Measurements from ENCODE around the gene GLRA1.

GLRA1 gene

DNA sequence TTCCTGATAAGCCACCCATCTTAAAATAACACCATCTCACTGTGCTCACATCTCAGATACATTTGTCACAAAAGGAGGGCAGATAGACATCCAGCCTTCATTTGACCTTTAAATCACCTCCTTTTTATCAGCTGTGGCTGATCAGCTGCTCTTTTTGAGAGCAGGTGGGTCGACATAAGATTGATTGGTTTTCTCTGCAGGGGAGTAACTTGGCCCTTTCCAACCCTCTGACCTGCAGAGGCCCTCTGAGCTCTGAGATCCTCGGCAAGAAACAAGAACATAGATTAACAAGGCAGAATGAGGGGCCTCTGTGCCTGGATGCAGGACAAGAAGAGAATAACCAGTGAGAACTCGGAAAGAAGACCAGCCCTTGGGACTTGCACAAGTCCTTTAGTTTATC lies 33.5 kb upstream of the GLRA1 start:
- Histone ChIP-seq H3K56ac (ENCODE audit: low read length) (no peak overlapping the region), H4K5ac (ENCODE audit: low read length) (no peak overlapping the region), H3K27ac (ENCODE audit: low read depth, low read length) (no peak overlapping the region), H2AK5ac (ENCODE audit: low read length) (no peak overlapping the region), H3K9ac (ENCODE audit: low read length) (no peak overlapping the region), H3K4me2 (ENCODE audit: low read length) (no peak overlapping the region), H3K4me3 (ENCODE audit: low read length) (no peak overlapping the region), H2BK120ac (ENCODE audit: low read depth, low read length) (no peak overlapping the region), H4K8ac (ENCODE audit: low read depth, low read length) (no peak overlapping the region), H3K23ac (ENCODE audit: low read length) (no peak overlapping the region), H3K4ac (ENCODE audit: low read depth, low read length) (no peak overlapping the region), H2BK5ac (ENCODE audit: low read length) (no peak overlapping the region), H3K79me2 (ENCODE audit: control insufficient read depth, insufficient read depth, low read length) (no peaks in the 10 kb centered on the region), H3K27me3 (ENCODE audit: insufficient read depth, low read length, poor library complexity) (no peaks in the 10 kb centered on the region), H3K79me1 (ENCODE audit: low read length) (no peaks in the 10 kb centered on the region), H2BK15ac (replicated peaks; ENCODE audit: low read depth) (no peak overlapping the region), H3K4me1 (ENCODE audit: control insufficient read depth, low read depth, low read length) (peaks cover 7% of the 10 kb centered on the region), H3K18ac (ENCODE audit: low read length) (no peak overlapping the region), H3K36me3 (ENCODE audit: control insufficient read depth, insufficient read depth, low read length) (no peaks in the 10 kb centered on the region)
- no CpG with 5 or more reads among the region's 3 CpGs for WGBS (ENCODE audit: extremely low coverage, insufficient coverage, low lambda C conversion rate)
- DNase-seq: no peak

DNA sequence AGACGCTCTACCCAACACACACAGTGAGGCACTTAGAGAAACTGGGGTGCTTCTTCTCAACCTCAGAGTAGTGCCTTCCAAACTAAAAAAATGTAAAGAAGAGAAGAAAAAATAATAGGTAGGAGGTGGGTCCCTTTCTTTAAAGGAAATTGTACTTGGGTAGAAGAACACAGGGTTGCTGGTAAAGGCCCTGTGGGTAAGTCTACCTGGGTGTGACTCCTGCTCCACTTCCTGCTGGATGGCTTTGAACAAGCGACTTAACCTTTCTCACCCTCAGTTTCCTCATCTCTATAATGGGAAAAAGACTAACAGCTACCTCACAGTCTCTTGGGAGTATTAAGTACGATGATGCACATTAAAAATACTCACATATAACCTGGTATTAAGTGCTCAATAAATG lies 32.1 kb upstream of the GLRA1 start:
- Histone ChIP-seq H3K27ac (ENCODE audit: low read depth, low read length) (no peak overlapping the region), H3K23ac (ENCODE audit: low read length) (no peak overlapping the region), H3K79me1 (ENCODE audit: low read length) (no peaks in the 10 kb centered on the region), H3K4me2 (ENCODE audit: low read length) (no peak overlapping the region), H2BK120ac (ENCODE audit: low read depth, low read length) (no peak overlapping the region), H2BK15ac (replicated peaks; ENCODE audit: low read depth) (no peak overlapping the region), H3K79me2 (ENCODE audit: control insufficient read depth, insufficient read depth, low read length) (no peaks in the 10 kb centered on the region), H2AK5ac (ENCODE audit: low read length) (no peak overlapping the region), H3K56ac (ENCODE audit: low read length) (no peak overlapping the region), H4K5ac (ENCODE audit: low read length) (no peak overlapping the region), H2BK5ac (ENCODE audit: low read length) (no peak overlapping the region), H3K4me3 (ENCODE audit: low read length) (no peak overlapping the region), H3K4ac (ENCODE audit: low read depth, low read length) (no peak overlapping the region), H3K36me3 (ENCODE audit: control insufficient read depth, insufficient read depth, low read length) (no peaks in the 10 kb centered on the region), H3K9ac (ENCODE audit: low read length) (no peak overlapping the region), H3K27me3 (ENCODE audit: insufficient read depth, low read length, poor library complexity) (no peaks in the 10 kb centered on the region), H4K8ac (ENCODE audit: low read depth, low read length) (no peak overlapping the region), H3K4me1 (ENCODE audit: control insufficient read depth, low read depth, low read length) (peaks cover 4% of the 10 kb centered on the region), H3K18ac (ENCODE audit: low read length) (no peak overlapping the region)
- WGBS (ENCODE audit: extremely low coverage, insufficient coverage, low lambda C conversion rate): no CpG with 5 or more reads among the region's 3 CpGs
- DNase-seq: no peak

DNA sequence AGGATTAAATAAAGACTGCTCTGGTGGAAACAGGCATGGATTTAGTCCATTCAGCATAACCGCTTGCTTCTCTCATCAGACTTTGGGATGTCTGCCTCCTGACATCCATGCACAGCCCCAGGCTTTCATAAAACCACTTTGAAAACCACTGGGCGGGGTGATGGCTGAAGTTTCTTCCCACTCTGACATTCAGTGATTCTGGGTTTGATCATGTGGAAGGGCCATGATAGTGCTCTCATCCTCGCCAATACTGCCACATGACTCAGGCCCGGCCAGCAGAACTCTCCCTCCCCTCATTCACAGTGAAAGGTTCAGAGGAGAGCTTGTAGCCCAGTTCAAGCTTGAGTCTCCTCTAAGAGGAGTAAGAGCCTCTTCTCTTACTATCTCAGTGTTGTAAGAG lies 29.6 kb upstream of the GLRA1 start:
- WGBS (ENCODE audit: extremely low coverage, insufficient coverage, low lambda C conversion rate): no CpG with 5 or more reads among the region's 4 CpGs

GRCh38 chr5:151953833-151954232 lies 29.2 kb upstream of the GLRA1 start:
- no peak overlapping the region for H4K8ac ChIP-seq (ENCODE audit: low read depth, low read length)
- H3K79me1 ChIP-seq (ENCODE audit: low read length): no peaks in the 10 kb centered on the region
- H3K9ac ChIP-seq (ENCODE audit: low read length): no peak overlapping the region
- H3K4me1 ChIP-seq (ENCODE audit: control insufficient read depth, low read depth, low read length): no peaks in the 10 kb centered on the region
- no peak overlapping the region for H3K23ac ChIP-seq (ENCODE audit: low read length)
- H3K27me3 ChIP-seq (ENCODE audit: insufficient read depth, low read length, poor library complexity): no peaks in the 10 kb centered on the region
- no CpG with 5 or more reads among the region's 1 CpG for WGBS (ENCODE audit: extremely low coverage, insufficient coverage, low lambda C conversion rate)
- no peak overlapping the region for H3K4ac ChIP-seq (ENCODE audit: low read depth, low read length)
- no peaks in the 10 kb centered on the region for H3K79me2 ChIP-seq (ENCODE audit: control insufficient read depth, insufficient read depth, low read length)
- no peak for DNase-seq
- no peak overlapping the region for H2BK120ac ChIP-seq (ENCODE audit: low read depth, low read length)
- no peak overlapping the region for H2BK5ac ChIP-seq (ENCODE audit: low read length)
- no peak overlapping the region for H2AK5ac ChIP-seq (ENCODE audit: low read length)
- no peak overlapping the region for H3K4me2 ChIP-seq (ENCODE audit: low read length)
- no peak overlapping the region for H2BK15ac ChIP-seq (replicated peaks; ENCODE audit: low read depth)
- H3K27ac ChIP-seq (ENCODE audit: low read depth, low read length): no peak overlapping the region
- no peak overlapping the region for H3K4me3 ChIP-seq (ENCODE audit: low read length)
- no peak overlapping the region for H4K5ac ChIP-seq (ENCODE audit: low read length)
- H3K18ac ChIP-seq (ENCODE audit: low read length): no peak overlapping the region
- no peak overlapping the region for H3K56ac ChIP-seq (ENCODE audit: low read length)
- H3K36me3 ChIP-seq (ENCODE audit: control insufficient read depth, insufficient read depth, low read length): no peaks in the 10 kb centered on the region

More for the DNA sequence above, 29.6 kb upstream of the GLRA1 start:
- H3K23ac ChIP-seq (ENCODE audit: low read length): no peak overlapping the region
- H3K9ac ChIP-seq (ENCODE audit: low read length): no peak overlapping the region
- no peak overlapping the region for H3K4me3 ChIP-seq (ENCODE audit: low read length)
- no peaks in the 10 kb centered on the region for H3K79me1 ChIP-seq (ENCODE audit: low read length)
- no peak overlapping the region for H4K5ac ChIP-seq (ENCODE audit: low read length)
- H3K27me3 ChIP-seq (ENCODE audit: insufficient read depth, low read length, poor library complexity): no peaks in the 10 kb centered on the region
- H2BK120ac ChIP-seq (ENCODE audit: low read depth, low read length): no peak overlapping the region
- no peaks in the 10 kb centered on the region for H3K79me2 ChIP-seq (ENCODE audit: control insufficient read depth, insufficient read depth, low read length)
- no peak overlapping the region for H3K4ac ChIP-seq (ENCODE audit: low read depth, low read length)
- H4K8ac ChIP-seq (ENCODE audit: low read depth, low read length): no peak overlapping the region
- H3K4me1 ChIP-seq (ENCODE audit: control insufficient read depth, low read depth, low read length): no peaks in the 10 kb centered on the region
- DNase-seq: no peak
- no peaks in the 10 kb centered on the region for H3K36me3 ChIP-seq (ENCODE audit: control insufficient read depth, insufficient read depth, low read length)
- no peak overlapping the region for H2BK5ac ChIP-seq (ENCODE audit: low read length)
- H3K27ac ChIP-seq (ENCODE audit: low read depth, low read length): no peak overlapping the region
- H3K56ac ChIP-seq (ENCODE audit: low read length): no peak overlapping the region
- no peak overlapping the region for H3K18ac ChIP-seq (ENCODE audit: low read length)
- H2BK15ac ChIP-seq (replicated peaks; ENCODE audit: low read depth): no peak overlapping the region
- no peak overlapping the region for H2AK5ac ChIP-seq (ENCODE audit: low read length)
- H3K4me2 ChIP-seq (ENCODE audit: low read length): no peak overlapping the region

DNA sequence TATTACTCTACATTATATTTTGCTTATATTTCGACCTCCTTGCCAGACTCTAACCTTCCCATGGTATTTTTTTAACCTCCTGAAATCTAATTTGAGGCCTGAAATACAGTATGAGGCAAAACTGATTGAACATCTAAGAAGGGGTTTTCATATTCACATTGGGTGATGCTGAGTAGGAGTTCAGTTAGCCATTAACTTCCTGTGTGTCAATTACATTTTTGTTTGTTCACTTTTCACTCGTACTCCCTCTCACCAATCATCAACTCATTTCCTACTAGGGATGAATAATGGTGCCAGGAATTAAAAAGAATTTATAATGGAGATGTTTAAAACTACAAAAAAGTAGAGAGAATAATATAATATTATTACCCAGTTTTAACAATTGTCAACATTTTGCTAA lies 27.6 kb upstream of the GLRA1 start:
- Histone ChIP-seq H2AK5ac (ENCODE audit: low read length) (no peak overlapping the region), H3K27me3 (ENCODE audit: insufficient read depth, low read length, poor library complexity) (no peaks in the 10 kb centered on the region)
- no CpG with 5 or more reads among the region's 2 CpGs for WGBS (ENCODE audit: extremely low coverage, insufficient coverage, low lambda C conversion rate)

GRCh38 chr5:151950706-151951105 lies 26.1 kb upstream of the GLRA1 start:
- Histone ChIP-seq H2BK15ac (replicated peaks; ENCODE audit: low read depth) (no peak overlapping the region), H2BK5ac (ENCODE audit: low read length) (no peak overlapping the region), H3K56ac (ENCODE audit: low read length) (no peak overlapping the region), H2BK120ac (ENCODE audit: low read depth, low read length) (no peak overlapping the region), H3K9ac (ENCODE audit: low read length) (no peak overlapping the region), H3K4me1 (ENCODE audit: control insufficient read depth, low read depth, low read length) (no peaks in the 10 kb centered on the region), H2AK5ac (ENCODE audit: low read length) (no peak overlapping the region), H3K18ac (ENCODE audit: low read length) (no peak overlapping the region), H4K5ac (ENCODE audit: low read length) (no peak overlapping the region), H4K8ac (ENCODE audit: low read depth, low read length) (no peak overlapping the region), H3K23ac (ENCODE audit: low read length) (no peak overlapping the region), H3K4me2 (ENCODE audit: low read length) (no peak overlapping the region), H3K27ac (ENCODE audit: low read depth, low read length) (no peak overlapping the region), H3K79me1 (ENCODE audit: low read length) (no peaks in the 10 kb centered on the region), H3K79me2 (ENCODE audit: control insufficient read depth, insufficient read depth, low read length) (no peaks in the 10 kb centered on the region), H3K4ac (ENCODE audit: low read depth, low read length) (no peak overlapping the region), H3K36me3 (ENCODE audit: control insufficient read depth, insufficient read depth, low read length) (no peaks in the 10 kb centered on the region), H3K4me3 (ENCODE audit: low read length) (no peak overlapping the region), H3K27me3 (ENCODE audit: insufficient read depth, low read length, poor library complexity) (no peaks in the 10 kb centered on the region)
- no peak for DNase-seq
- WGBS (ENCODE audit: extremely low coverage, insufficient coverage, low lambda C conversion rate): no CpG with 5 or more reads among the region's 9 CpGs

More for the DNA sequence above, 27.6 kb upstream of the GLRA1 start:
- Histone ChIP-seq H4K5ac (ENCODE audit: low read length) (no peak overlapping the region), H2BK15ac (replicated peaks; ENCODE audit: low read depth) (no peak overlapping the region), H3K79me2 (ENCODE audit: control insufficient read depth, insufficient read depth, low read length) (no peaks in the 10 kb centered on the region), H3K4ac (ENCODE audit: low read depth, low read length) (no peak overlapping the region), H4K8ac (ENCODE audit: low read depth, low read length) (no peak overlapping the region), H3K4me2 (ENCODE audit: low read length) (no peak overlapping the region), H3K36me3 (ENCODE audit: control insufficient read depth, insufficient read depth, low read length) (no peaks in the 10 kb centered on the region), H2BK5ac (ENCODE audit: low read length) (no peak overlapping the region), H3K18ac (ENCODE audit: low read length) (no peak overlapping the region), H3K23ac (ENCODE audit: low read length) (no peak overlapping the region), H3K27ac (ENCODE audit: low read depth, low read length) (no peak overlapping the region), H3K4me1 (ENCODE audit: control insufficient read depth, low read depth, low read length) (no peaks in the 10 kb centered on the region), H3K56ac (ENCODE audit: low read length) (no peak overlapping the region), H3K79me1 (ENCODE audit: low read length) (no peaks in the 10 kb centered on the region), H3K9ac (ENCODE audit: low read length) (no peak overlapping the region), H3K4me3 (ENCODE audit: low read length) (no peak overlapping the region), H2BK120ac (ENCODE audit: low read depth, low read length) (no peak overlapping the region)
- DNase-seq: no peak
